Neuronal stem cell (in vitro differentiated cells): ENCODE measurements around the gene UBASH3B.
"Not testable (repeated sequence)": the region's sequence is repeated elsewhere in the genome, so short reads cannot be mapped to it uniquely, and the experiment has no call there.

Source experiments
- DNase-seq: peaks from one replicate; pipeline ENCODE4 v3.0.0-alpha.2; 2013; ENCODE audit warnings: low spot score
- H2AFZ ChIP-seq: one replicate; pipeline ENCODE4 v1.6.1; 2013; ENCODE audit warnings: mild to moderate bottlenecking, low read length, inconsistent platforms
- H2AK5ac ChIP-seq: 2 replicates; pipeline ENCODE4 v1.6.1; 2013; ENCODE audit warnings: low read depth, mild to moderate bottlenecking, inconsistent platforms, low read length, moderate library complexity, mixed read lengths
- H2BK120ac ChIP-seq: 2 replicates; pipeline ENCODE4 v1.6.1; 2013; ENCODE audit warnings: low read depth, mild to moderate bottlenecking, inconsistent platforms, low read length, moderate library complexity, mixed read lengths
- H2BK12ac ChIP-seq: one replicate; pipeline ENCODE4 v1.6.1; 2013; ENCODE audit warnings: low read length, inconsistent platforms
- H2BK15ac ChIP-seq: 2 replicates; pipeline ENCODE4 v1.6.1; 2013; ENCODE audit warnings: mild to moderate bottlenecking, low read length, inconsistent platforms, mixed read lengths
- H2BK5ac ChIP-seq: one replicate; pipeline ENCODE4 v1.6.1; 2013; ENCODE audit warnings: inconsistent platforms, mild to moderate bottlenecking, low read length, moderate library complexity
- H3K14ac ChIP-seq: one replicate; pipeline ENCODE4 v1.6.1; 2013; ENCODE audit warnings: low read length, inconsistent platforms
- H3K18ac ChIP-seq: 2 replicates; pipeline ENCODE4 v1.6.1; 2013; ENCODE audit warnings: low read length, inconsistent platforms
- H3K23ac ChIP-seq: 2 replicates; pipeline ENCODE4 v1.6.1; 2013; ENCODE audit warnings: low read depth, mild to moderate bottlenecking, mixed read lengths, low read length, inconsistent platforms; ENCODE audit not compliant: poor library complexity
- H3K27ac ChIP-seq: replicated peaks from 3 replicates; pipeline ENCODE4 v1.5.1; 2013; ENCODE audit warnings: low read length, inconsistent platforms
- H3K27me3 ChIP-seq, 3 experiments: 2 replicates each; pipeline ENCODE4 v1.6.1; 2013; ENCODE audit warnings: low read length in 3 of 3, mild to moderate bottlenecking in 2 of 3, inconsistent platforms in 1 of 3, low read depth in 1 of 3, mixed read lengths in 1 of 3, moderate library complexity in 1 of 3; ENCODE audit not compliant: control insufficient read depth in 3 of 3, insufficient read depth in 3 of 3
- H3K36me3 ChIP-seq, 2 donors: replicated peaks in 1 of 2; 2 replicates each; pipeline ENCODE4 v1.6.1; 2013; ENCODE audit warnings: low read length in 2 of 2; ENCODE audit not compliant: control insufficient read depth in 2 of 2, insufficient read depth in 2 of 2
- H3K4ac ChIP-seq: 2 replicates; pipeline ENCODE4 v1.6.1; 2013; ENCODE audit warnings: inconsistent platforms, mild to moderate bottlenecking, low read length, moderate library complexity
- H3K4me1 ChIP-seq, 2 donors: 1 replicate in 1 of 2; 2 replicates in 1 of 2; pipeline ENCODE4 v1.6.1; 2013; ENCODE audit warnings: low read length in 2 of 2, low read depth in 1 of 2; ENCODE audit not compliant: control insufficient read depth in 2 of 2, insufficient read depth in 1 of 2
- H3K4me2 ChIP-seq: one replicate; pipeline ENCODE4 v1.6.1; 2013; ENCODE audit warnings: mild to moderate bottlenecking, low read length, inconsistent platforms; ENCODE audit not compliant: insufficient read depth, poor library complexity, severe bottlenecking
- H3K4me3 ChIP-seq, 2 donors: 2 replicates each; pipeline ENCODE4 v1.5.1; 2013; ENCODE audit warnings: low read length in 2 of 2, mild to moderate bottlenecking in 2 of 2, inconsistent platforms in 1 of 2, moderate library complexity in 1 of 2
- H3K79me1 ChIP-seq: one replicate; pipeline ENCODE4 v1.6.1; 2013; ENCODE audit warnings: low read depth, mild to moderate bottlenecking, inconsistent platforms, low read length, moderate library complexity
- H3K9ac ChIP-seq: one replicate; pipeline ENCODE4 v1.6.1; 2013; ENCODE audit warnings: mild to moderate bottlenecking, low read depth, low read length, inconsistent platforms; ENCODE audit not compliant: poor library complexity
- H3K9me3 ChIP-seq, 2 donors: replicated peaks in 1 of 2; 2 replicates each; pipeline versions ENCODE3 to v1.6.1; 2013; ENCODE audit warnings: low read length in 2 of 2, mild to moderate bottlenecking in 2 of 2, inconsistent platforms in 1 of 2, low read depth in 1 of 2, mixed read lengths in 1 of 2, moderate library complexity in 1 of 2; ENCODE audit not compliant: control insufficient read depth in 2 of 2, insufficient read depth in 1 of 2
- H4K8ac ChIP-seq: one replicate; pipeline ENCODE4 v1.6.1; 2013; ENCODE audit warnings: low read depth, mild to moderate bottlenecking, inconsistent platforms, low read length, moderate library complexity
- H4K91ac ChIP-seq: one replicate; pipeline ENCODE4 v1.6.1; 2013; ENCODE audit warnings: low read length, low read depth, mild to moderate bottlenecking, inconsistent platforms; ENCODE audit not compliant: poor library complexity
- WGBS, 2 donors: extraction: QIAGEN DNeasy Blood & Tissue Kit; methylation state at CpG; one replicate each; pipeline ENCODE4 v1.1.7; 2013; ENCODE audit warnings: missing lambda C conversion rate in 2 of 2, mixed read lengths in 1 of 2; ENCODE audit not compliant: insufficient read length in 2 of 2, insufficient replicate concordance in 1 of 2; ENCODE audit errors: extremely low coverage in 2 of 2; 5-methylcytosine and 5-hydroxymethylcytosine counted together

The UBASH3B gene

DNA sequence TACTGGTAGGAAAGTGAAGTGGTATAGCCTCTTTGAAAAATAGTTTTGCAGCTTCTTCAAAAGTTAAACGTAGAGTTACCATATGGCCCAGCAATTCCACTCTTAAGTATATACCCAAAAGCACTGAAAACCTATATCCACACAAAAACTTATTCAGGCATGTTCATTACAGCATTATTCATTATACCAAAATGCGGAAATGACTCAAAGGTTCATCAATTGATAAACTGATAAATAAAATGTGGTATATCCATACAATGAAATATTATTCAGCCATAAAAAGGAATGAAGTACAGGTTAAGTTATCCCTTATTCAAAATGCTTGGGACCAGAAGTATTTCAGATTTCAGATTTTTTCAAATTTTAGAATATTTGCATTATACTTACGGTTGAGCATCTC, 35.8 kb upstream of the UBASH3B start:
- no peak overlapping the region for H2BK5ac ChIP-seq
- peaks cover 0 to 4% (median 0%) of the 10 kb centered on the region in 3 experiments for H3K27me3 ChIP-seq
- no peak overlapping the region for H2AFZ ChIP-seq
- H3K27ac ChIP-seq, result no peak overlapping the region
- no peaks in the 10 kb centered on the region for H3K4me1 ChIP-seq
- no peak overlapping the region for H3K9ac ChIP-seq
- no peak overlapping the region for H3K14ac ChIP-seq
- H3K23ac ChIP-seq, result no peak overlapping the region
- no peak overlapping the region for H4K91ac ChIP-seq
- DNase-seq, result no peak
- H2BK15ac ChIP-seq, result no peak overlapping the region
- H3K4ac ChIP-seq, result no peak overlapping the region
- H3K9me3 ChIP-seq, result peaks cover 0 to 2% of the 10 kb centered on the region in 2 donors
- H2BK12ac ChIP-seq, result no peak overlapping the region
- H3K36me3 ChIP-seq, result no peaks in the 10 kb centered on the region
- no peak overlapping the region for H3K4me3 ChIP-seq
- no peak overlapping the region for H2BK120ac ChIP-seq
- H3K79me1 ChIP-seq, result no peaks in the 10 kb centered on the region
- H4K8ac ChIP-seq, result no peak overlapping the region
- H3K18ac ChIP-seq, result no peak overlapping the region
- no CpG with 5 or more reads among the region's 3 CpGs for WGBS, 2 donors
- no peak overlapping the region for H2AK5ac ChIP-seq
- H3K4me2 ChIP-seq, result no peak overlapping the region

DNA sequence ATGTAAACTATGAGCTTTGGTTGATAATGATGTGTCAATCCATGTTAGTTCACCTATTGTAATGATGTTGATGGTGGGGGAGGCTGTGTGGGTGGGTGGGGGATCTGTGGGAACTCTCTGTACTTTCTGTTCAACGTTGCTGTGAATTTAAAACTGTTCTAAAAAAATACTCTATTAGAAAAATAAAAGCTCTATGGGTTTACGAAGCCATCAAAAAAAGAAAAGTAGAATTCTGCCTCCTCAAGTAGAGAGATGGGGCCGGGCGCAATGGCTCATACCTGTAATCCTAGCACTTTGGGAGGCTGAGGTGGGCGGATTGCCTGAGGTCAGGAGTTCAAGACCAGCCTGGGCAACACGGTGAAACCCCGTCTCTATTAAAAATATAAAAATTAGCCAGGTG, 30.0 kb upstream of the UBASH3B start:
- not testable (repeated sequence) for H3K36me3 ChIP-seq, H4K91ac ChIP-seq, H3K23ac ChIP-seq, H3K27me3 ChIP-seq, H2AK5ac ChIP-seq, H3K79me1 ChIP-seq, H3K9ac ChIP-seq, H2BK12ac ChIP-seq, DNase-seq, H3K4me3 ChIP-seq, H3K4me1 ChIP-seq, H2BK15ac ChIP-seq, H3K9me3 ChIP-seq, H2BK5ac ChIP-seq, H3K4ac ChIP-seq, H3K14ac ChIP-seq, H2AFZ ChIP-seq, H3K18ac ChIP-seq, H3K27ac ChIP-seq, H4K8ac ChIP-seq, H2BK120ac ChIP-seq, H3K4me2 ChIP-seq
- WGBS, 2 donors, result no CpG with 5 or more reads among the region's 7 CpGs

DNA sequence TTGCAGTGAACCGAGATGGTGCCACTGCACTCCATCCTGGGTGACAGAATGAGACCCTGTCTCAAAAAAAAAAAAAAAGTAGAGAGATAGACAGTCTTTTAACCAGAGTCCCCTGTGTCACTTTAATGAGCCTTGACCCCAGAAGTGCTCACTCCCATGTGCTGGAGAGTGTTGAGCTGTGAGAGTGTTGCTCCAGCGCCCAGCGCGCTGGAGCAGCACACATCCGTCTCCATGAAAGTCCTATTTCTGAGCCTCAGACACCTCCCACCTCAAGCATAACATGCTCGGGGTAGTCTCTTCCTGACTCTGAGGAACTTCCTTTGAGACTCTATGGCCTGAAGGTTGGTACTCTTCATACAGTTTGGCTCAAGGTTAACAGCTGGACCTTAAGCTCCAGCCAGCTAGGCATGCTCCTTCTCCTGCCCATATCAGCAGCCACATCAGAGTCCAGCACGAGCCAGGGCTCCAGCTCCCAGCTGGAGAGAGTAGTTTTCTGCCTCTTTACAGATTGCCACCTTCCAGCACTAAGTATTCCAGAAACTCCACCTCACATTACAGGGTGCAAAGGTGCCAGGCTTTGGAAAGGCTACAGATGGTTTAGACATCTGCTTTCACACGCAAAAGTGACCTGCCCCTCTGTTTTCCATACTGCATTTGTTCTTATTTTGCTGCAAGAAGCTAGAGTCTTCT, 29.4 kb upstream of the UBASH3B start:
- DNase-seq, result no peak
- no peak overlapping the region for H3K4me3 ChIP-seq
- no peak overlapping the region for H2BK120ac ChIP-seq
- WGBS, 2 donors, result no CpG with 5 or more reads among the region's 8 CpGs
- H3K9me3 ChIP-seq, result no peaks in the 10 kb centered on the region
- H2AK5ac ChIP-seq, result no peak overlapping the region
- H3K14ac ChIP-seq, result no peak overlapping the region
- H3K27me3 ChIP-seq, result peaks cover 0 to 7% (median 0%) of the 10 kb centered on the region in 3 experiments
- no peak overlapping the region for H3K4me2 ChIP-seq
- no peak overlapping the region for H4K91ac ChIP-seq
- no peaks in the 10 kb centered on the region for H3K79me1 ChIP-seq
- H3K4me1 ChIP-seq, result peaks cover 0 to 2% of the 10 kb centered on the region in 2 donors
- no peak overlapping the region for H4K8ac ChIP-seq
- no peak overlapping the region for H2BK5ac ChIP-seq
- no peak overlapping the region for H3K9ac ChIP-seq
- H2AFZ ChIP-seq, result no peak overlapping the region
- no peak overlapping the region for H3K23ac ChIP-seq
- H2BK15ac ChIP-seq, result no peak overlapping the region
- H3K27ac ChIP-seq, result no peak overlapping the region
- H3K4ac ChIP-seq, result no peak overlapping the region
- H3K36me3 ChIP-seq, result no peaks in the 10 kb centered on the region
- H3K18ac ChIP-seq, result no peak overlapping the region
- H2BK12ac ChIP-seq, result no peak overlapping the region

DNA sequence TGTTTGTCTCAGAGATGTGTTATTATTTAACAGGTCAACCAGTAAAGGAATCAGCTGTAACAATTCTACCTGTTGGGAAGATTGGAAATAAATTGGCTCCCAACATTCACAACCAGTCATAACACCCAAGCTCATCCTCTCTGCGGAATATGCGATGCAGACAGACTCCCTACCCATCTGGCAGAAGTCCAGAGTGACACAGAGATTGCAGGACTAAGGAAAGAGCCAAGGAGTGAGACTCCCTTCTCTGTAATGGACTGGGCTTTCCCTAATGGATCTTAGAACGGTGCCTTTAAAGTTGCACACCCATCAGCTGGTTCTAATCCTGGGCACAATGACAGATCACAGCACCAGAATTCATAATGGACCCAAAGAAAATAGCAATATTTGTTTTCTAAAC, 27.8 kb upstream of the UBASH3B start:
- H3K27ac ChIP-seq, result no peak overlapping the region

More for the DNA sequence above, 27.8 kb upstream of the UBASH3B start:
- Histone ChIP-seq H2BK5ac (no peak overlapping the region), H2BK12ac (no peak overlapping the region), H3K14ac (no peak overlapping the region), H3K4me3 (no peak overlapping the region), H4K91ac (no peak overlapping the region), H2BK120ac (no peak overlapping the region), H2BK15ac (no peak overlapping the region), H3K18ac (no peak overlapping the region), H3K23ac (no peak overlapping the region), H2AK5ac (no peak overlapping the region), H3K79me1 (no peaks in the 10 kb centered on the region), H3K9ac (no peak overlapping the region), H3K27me3 (peaks cover 0 to 7% (median 0%) of the 10 kb centered on the region in 3 experiments), H3K4ac (no peak overlapping the region), H3K36me3 (no peaks in the 10 kb centered on the region), H3K4me2 (no peak overlapping the region), H2AFZ (no peak overlapping the region), H3K9me3 (no peaks in the 10 kb centered on the region), H4K8ac (no peak overlapping the region), H3K4me1 (peaks cover 0 to 2% of the 10 kb centered on the region in 2 donors)
- WGBS, 2 donors, result no CpG with 5 or more reads among the region's 3 CpGs
- no peak for DNase-seq
